ENCODE results near the gene OR51D1. TPM values are rescaled to one million over a fixed set of nuclear protein-coding genes. Genes with fewer than 3 reads are reported as not detected.

Gene OR51D1
- total and polyA plus RNA-seq, 9 of the 15 experiments (the other 6 are each of a cell fraction or from before 2014, with no cell fraction given): not detected

DNA sequence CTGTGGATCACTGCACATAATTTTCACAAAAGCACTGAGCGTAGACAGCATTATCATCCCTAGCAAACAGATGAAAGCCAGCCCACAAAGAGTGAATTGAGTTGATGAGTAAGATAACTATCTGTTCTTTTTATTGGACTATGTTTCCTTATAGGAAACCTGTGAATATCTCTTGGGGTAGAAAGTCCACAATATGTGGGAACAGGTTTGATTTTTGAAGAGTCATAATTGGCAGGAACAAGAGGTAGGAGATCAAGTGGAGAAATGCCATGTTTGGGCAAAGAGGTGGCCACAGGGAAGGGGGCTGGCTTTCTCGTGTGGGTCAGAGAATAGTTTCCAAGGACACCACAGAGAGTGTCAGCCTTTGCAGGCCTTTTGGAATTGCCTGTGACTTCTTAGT, 36.5 kb downstream of the OR51D1 start:
- ChIA-PET CTCF (ENCODE audit: low intra/inter-chr PET ratio) (no interaction called here), POLR2A (no interaction called here)
- ATAC-seq: no peak
- Histone ChIP-seq H3K79me2 (ENCODE audit: control insufficient read depth, insufficient read depth, low read length) (no peaks in the 10 kb centered on the region), H4K20me1 (replicated peaks; ENCODE audit: control insufficient read depth, insufficient read depth, low read length) (no peaks in the 10 kb centered on the region), H3K4me3 (no peak overlapping the region), H3K27me3 (ENCODE audit: control insufficient read depth in 2 of 2, insufficient read depth in 2 of 2, low read length in 2 of 2) (peaks cover 0 to 3% of the 10 kb centered on the region in 2 experiments; a peak in 3 of 5 replicates), H3K36me3 (ENCODE audit: control insufficient read depth, insufficient read depth, low read length) (no peaks in the 10 kb centered on the region), H2AFZ (ENCODE audit: low read depth, low read length) (no peak overlapping the region), H3K4me1 (replicated peaks in 1 of 2; ENCODE audit: control insufficient read depth in 2 of 2, insufficient read depth in 2 of 2, low read length in 2 of 2) (no peaks in the 10 kb centered on the region), H3K27ac (ENCODE audit: extremely low read depth, low read depth, low read length) (no peak overlapping the region), H3K9ac (ENCODE audit: insufficient read depth in 1 of 2, low read depth in 2 of 2, low read length in 2 of 2) (no peak overlapping the region), H3K9me1 (ENCODE audit: control insufficient read depth, insufficient read depth, low read length) (no peaks in the 10 kb centered on the region), H3K9me3 (replicated peaks; ENCODE audit: control insufficient read depth, insufficient read depth, low read depth, low read length) (no peaks in the 10 kb centered on the region), H3K4me2 (ENCODE audit: insufficient read depth, low read length) (no peak overlapping the region)
- no peak for DNase-seq (ENCODE audit: extremely low read depth in 1 of 4, low spot score in 3 of 4)
- no peak for FAIRE-seq
- no peak for TF ChIP-seq FOS (IDR thresholded peaks at IDR 0.05; ENCODE audit: extremely low read depth, insufficient read length)
- in situ Hi-C loops (cut with MboI) (no loop called here), intact Hi-C loops (cut with micrococcal nuclease) (no loop called here)
- 0% methylated on average over 2 of the region's 2 CpGs for WGBS (ENCODE audit: insufficient coverage, low coverage, missing lambda C conversion rate)
- no TSS peak for BruUV-seq (replicated peaks)

DNA sequence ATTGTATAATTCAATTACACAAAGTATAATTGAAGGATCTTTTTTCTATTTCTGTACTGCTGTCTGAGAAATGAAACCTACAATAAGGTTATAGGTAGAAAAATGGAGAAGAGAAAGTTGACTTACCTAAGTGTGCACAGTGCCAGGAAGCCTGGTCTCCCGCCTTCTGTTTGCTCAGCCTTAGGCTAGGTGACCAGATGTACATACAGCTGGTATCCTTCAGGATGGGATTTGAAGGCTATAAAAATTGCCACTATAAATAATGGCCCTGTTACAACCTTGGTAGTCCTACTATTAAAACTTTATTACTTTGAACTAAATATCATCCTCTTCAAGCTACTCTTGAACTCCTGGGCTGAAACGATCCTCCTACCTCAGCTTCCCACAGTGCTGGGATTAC, 40.7 kb downstream of the OR51D1 start:
- DNase-seq (ENCODE audit: extremely low read depth in 1 of 4, low spot score in 3 of 4): no peak
- Histone ChIP-seq H3K27me3 (ENCODE audit: control insufficient read depth in 2 of 2, insufficient read depth in 2 of 2, low read length in 2 of 2) (peaks cover 10 to 13% of the 10 kb centered on the region in 2 experiments), H3K9me3 (replicated peaks; ENCODE audit: control insufficient read depth, insufficient read depth, low read depth, low read length) (no peaks in the 10 kb centered on the region), H3K4me3 (no peak overlapping the region), H3K4me2 (ENCODE audit: insufficient read depth, low read length) (no peak overlapping the region), H3K9ac (ENCODE audit: insufficient read depth in 1 of 2, low read depth in 2 of 2, low read length in 2 of 2) (no peak overlapping the region), H2AFZ (ENCODE audit: low read depth, low read length) (no peak overlapping the region), H4K20me1 (replicated peaks; ENCODE audit: control insufficient read depth, insufficient read depth, low read length) (no peaks in the 10 kb centered on the region), H3K79me2 (ENCODE audit: control insufficient read depth, insufficient read depth, low read length) (no peaks in the 10 kb centered on the region), H3K4me1 (replicated peaks in 1 of 2; ENCODE audit: control insufficient read depth in 2 of 2, insufficient read depth in 2 of 2, low read length in 2 of 2) (no peaks in the 10 kb centered on the region), H3K27ac (ENCODE audit: extremely low read depth, low read depth, low read length) (no peak overlapping the region), H3K9me1 (ENCODE audit: control insufficient read depth, insufficient read depth, low read length) (no peaks in the 10 kb centered on the region), H3K36me3 (ENCODE audit: control insufficient read depth, insufficient read depth, low read length) (no peaks in the 10 kb centered on the region)
- ChIA-PET CTCF (ENCODE audit: low intra/inter-chr PET ratio) (no interaction called here), POLR2A (no interaction called here)
- BruUV-seq (replicated peaks): no TSS peak
- WGBS (ENCODE audit: insufficient coverage, low coverage, missing lambda C conversion rate): 0% methylated on average over 2 of the region's 2 CpGs
- no peak for FAIRE-seq
- in situ Hi-C loops (cut with MboI): no loop called here
- intact Hi-C loops (cut with micrococcal nuclease): no loop called here
- no peak for ATAC-seq
- TF ChIP-seq, protein P1, sequence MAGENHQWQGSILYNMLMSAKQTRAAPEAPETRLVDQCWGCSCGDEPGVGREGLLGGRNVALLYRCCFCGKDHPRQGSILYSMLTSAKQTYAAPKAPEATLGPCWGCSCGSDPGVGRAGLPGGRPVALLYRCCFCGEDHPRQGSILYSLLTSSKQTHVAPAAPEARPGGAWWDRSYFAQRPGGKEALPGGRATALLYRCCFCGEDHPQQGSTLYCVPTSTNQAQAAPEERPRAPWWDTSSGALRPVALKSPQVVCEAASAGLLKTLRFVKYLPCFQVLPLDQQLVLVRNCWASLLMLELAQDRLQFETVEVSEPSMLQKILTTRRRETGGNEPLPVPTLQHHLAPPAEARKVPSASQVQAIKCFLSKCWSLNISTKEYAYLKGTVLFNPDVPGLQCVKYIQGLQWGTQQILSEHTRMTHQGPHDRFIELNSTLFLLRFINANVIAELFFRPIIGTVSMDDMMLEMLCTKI (IDR thresholded peaks at IDR 0.05; ENCODE audit: partially characterized antibody): no peak
- TF ChIP-seq EGR1 (conservative IDR thresholded peaks at IDR 0.05) (no peak), NR1H2 (CRISPR knock-in tag; IDR thresholded peaks at IDR 0.05) (no peak)
- TF ChIP-seq, protein P2, sequence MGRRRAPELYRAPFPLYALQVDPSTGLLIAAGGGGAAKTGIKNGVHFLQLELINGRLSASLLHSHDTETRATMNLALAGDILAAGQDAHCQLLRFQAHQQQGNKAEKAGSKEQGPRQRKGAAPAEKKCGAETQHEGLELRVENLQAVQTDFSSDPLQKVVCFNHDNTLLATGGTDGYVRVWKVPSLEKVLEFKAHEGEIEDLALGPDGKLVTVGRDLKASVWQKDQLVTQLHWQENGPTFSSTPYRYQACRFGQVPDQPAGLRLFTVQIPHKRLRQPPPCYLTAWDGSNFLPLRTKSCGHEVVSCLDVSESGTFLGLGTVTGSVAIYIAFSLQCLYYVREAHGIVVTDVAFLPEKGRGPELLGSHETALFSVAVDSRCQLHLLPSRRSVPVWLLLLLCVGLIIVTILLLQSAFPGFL (CRISPR knock-in tag; IDR thresholded peaks at IDR 0.05): no peak

Measured in K562 (cell line).